ENCODE results near the gene SMYD3.

The SMYD3 gene

GRCh38 chr1:246306415-246307037 is 200.6 kb downstream of the SMYD3 start:
- DNase-seq (ENCODE audit: low read depth in 2 of 2): no peak

DNA sequence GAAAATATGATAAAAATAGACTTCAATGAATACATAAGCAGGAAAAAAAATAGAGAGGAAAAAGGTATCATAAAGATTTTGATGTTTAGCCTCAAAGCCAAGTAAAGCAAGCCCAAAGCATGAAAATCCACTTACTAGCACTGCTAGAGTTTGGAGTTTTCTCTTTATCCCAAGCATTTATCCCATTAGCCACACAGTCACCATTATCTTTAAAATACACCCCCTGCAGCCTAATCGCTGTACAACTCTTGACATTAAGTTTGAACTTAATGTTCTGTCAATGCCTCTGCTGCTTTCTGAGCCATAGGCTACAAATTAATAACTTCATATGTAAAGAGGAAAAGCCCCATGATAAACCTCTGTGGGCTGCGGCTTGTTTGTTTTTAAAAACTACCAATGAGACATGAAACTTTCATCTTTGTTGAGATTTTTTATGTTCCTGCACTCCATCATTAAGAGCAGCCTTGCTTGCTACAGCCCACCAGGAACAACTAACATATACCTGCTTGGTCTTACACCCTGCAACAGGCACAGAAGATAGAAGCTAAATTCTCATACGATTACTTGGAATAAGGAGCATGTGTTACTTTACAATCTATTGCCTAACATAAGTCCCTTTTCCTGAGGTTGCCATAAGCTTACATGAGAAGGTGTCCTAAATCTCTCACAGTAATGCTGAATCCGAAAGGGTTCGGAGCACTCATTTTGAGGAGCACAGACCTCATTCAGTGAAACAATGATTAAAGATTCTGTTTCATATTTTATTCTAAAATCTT is 202.4 kb downstream of the SMYD3 start:
- no peak for DNase-seq (ENCODE audit: low read depth in 2 of 2)

GRCh38 chr1:246302711-246303317 is 204.3 kb downstream of the SMYD3 start:
- DNase-seq (ENCODE audit: low read depth in 2 of 2): no peak

- DNase-seq (ENCODE audit: low read depth in 2 of 2): no peak
Observed at GRCh38 chr1:246302251-246302625, 204.8 kb downstream of the SMYD3 start.

DNA sequence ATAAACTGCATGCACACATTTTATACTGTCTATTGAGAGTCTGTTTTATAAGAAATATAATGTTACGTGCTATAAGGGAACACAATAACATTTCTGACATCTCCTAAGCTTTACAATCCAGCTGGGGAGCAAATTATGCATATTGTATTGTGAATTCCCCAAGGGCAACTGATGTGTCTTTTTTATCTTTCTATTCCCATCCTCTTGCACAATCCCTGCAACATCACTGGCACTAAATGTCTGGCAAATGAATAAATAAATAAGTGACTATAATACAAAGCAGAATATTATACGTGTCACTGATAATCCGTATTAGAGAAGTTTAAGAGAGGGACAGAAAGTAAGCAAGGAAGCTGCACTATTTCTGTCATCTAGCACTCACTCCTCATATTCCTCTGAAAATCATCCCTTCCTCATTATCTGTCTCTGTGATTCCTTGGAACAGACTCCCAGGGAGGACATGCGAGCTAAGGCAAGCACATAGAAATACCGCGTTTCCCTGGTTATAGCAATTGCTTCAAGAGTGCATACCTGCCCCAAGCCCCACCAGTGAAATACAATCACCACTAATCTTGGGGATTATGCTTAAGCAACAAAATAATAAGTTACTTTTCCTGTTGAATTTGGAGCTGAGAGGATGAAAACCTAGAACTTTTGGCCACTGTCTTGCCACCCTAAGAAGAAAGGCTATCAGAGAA is 205.4 kb downstream of the SMYD3 start:
- DNase-seq (ENCODE audit: low read depth in 2 of 2): no peak

DNA sequence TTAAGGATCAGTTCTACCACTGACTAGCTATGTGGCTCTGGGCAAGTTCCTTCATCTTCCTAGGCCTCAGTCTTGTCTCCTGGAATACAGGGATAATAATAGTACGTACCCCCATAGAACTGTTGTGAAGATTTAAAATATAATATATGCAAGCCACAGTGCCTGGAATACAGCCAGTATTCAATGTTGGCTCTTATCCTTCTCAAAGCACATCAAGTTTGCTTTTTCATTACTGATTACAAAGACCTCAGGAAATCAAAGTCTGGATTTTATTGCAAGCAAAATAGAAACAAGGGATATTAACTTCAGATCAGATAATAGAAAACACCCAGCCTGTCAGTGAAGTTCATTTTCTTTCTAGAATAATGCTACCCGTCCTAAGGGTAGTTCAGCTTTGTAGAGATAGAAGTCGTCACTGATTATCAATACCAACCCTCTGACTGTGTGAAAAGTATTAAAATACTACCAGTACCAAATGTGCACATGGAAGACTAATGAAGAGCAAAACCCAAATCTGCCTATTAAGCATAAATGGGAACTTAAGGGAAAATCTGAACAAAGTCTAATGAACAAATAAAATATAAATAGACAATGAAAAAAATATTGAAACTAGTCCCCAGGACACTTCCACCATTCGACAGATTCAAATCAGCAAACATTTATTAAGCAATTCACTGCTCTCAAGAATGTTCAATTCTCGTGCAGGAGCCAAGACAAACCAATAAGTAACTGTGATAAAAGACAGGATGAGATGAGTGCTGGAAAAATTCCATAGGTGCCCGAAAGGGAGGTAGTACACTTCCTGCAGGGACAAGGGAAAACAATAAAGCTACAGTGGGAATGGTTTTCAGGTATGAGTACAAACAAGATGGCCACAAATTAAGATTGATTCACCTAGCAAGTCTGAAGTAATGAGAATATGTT is 206.2 kb downstream of the SMYD3 start:
- no peak for DNase-seq (ENCODE audit: low read depth in 2 of 2)

GRCh38 chr1:246297279-246298265 is 209.5 kb downstream of the SMYD3 start:
- DNase-seq (ENCODE audit: low read depth in 2 of 2): no peak

DNA sequence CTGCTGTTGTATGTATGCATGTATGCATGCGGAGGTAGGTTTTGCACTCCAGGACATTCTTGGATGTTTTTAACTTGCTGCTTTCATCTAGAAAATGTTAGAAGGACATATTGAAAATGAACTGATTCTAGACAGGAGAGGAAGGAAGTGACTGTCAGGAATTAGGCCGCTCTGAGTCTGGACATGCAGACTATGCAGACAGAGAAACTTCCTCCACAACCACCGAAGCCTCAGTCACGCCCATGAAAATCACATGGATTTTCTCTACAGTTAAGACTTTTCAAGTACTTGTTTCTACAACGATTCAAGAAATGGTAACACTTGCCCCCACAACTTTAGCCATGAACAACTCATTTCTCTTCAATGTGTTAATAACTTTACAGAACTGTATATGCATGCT is 211.1 kb downstream of the SMYD3 start:
- no peak for DNase-seq (ENCODE audit: low read depth in 2 of 2)

DNA sequence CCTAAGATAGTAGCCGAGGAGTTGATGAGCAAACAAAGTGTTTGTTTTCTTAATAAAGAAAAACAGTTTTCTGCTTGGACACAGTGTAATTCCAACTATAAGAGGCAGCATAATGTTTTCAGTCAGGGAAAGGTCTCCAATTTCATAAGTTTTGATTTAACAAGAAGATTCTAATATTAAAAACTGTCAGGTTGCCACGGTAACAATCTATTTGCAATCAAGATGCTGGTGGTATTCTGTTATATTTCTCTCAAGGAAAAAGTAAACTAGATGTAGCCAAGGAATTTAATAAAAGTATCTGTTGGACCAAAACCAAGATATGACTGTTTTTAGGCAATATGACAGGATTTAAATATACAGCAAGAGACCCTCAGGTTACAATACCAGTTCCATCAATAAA is 211.7 kb downstream of the SMYD3 start:
- no peak for DNase-seq (ENCODE audit: low read depth in 2 of 2)

DNA sequence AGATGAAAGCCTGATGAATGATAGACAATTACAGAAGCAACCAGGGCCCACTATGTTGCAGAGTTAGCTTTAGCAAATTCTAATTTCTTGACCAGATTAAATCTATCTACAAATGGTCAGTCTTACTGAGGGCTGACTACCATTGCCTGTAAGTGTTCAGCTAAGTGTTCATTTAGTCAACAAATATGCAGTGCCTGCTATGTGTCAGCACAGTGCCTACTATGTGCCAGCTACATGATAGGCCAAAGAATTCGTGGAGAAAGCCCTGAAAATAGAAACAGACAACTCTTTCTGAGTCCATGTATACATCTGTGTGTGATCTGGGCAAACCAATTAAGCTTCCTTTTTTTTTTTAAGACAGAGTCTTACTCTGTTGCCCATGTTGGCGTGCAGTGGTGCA is 212.8 kb downstream of the SMYD3 start:
- DNase-seq (ENCODE audit: low read depth in 2 of 2): no peak

- DNase-seq (ENCODE audit: low read depth in 2 of 2): no peak
Observed at GRCh38 chr1:246293366-246294121, 213.5 kb downstream of the SMYD3 start.

DNA sequence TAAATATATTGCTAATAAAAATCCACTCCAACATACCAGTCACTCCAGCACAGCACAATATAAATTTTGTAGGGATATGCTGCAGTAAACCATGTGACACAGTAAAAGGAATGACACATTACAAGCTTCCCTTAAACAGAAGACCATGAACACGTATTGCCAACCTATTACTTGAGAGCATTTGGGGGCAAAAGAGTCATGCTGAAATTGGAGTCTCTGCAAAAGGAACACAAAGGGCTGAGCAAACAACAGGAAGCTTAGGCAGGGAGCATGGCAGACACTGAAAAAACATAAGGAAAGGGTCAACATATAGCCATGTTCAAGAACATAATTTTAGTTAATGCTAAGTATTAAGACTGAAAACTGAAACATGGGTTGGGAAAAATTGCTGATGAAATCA is 214.5 kb downstream of the SMYD3 start:
- no peak for DNase-seq (ENCODE audit: low read depth in 2 of 2)

- DNase-seq (ENCODE audit: low read depth in 2 of 2): no peak
Observed at GRCh38 chr1:246291127-246291526, 216.0 kb downstream of the SMYD3 start.

DNA sequence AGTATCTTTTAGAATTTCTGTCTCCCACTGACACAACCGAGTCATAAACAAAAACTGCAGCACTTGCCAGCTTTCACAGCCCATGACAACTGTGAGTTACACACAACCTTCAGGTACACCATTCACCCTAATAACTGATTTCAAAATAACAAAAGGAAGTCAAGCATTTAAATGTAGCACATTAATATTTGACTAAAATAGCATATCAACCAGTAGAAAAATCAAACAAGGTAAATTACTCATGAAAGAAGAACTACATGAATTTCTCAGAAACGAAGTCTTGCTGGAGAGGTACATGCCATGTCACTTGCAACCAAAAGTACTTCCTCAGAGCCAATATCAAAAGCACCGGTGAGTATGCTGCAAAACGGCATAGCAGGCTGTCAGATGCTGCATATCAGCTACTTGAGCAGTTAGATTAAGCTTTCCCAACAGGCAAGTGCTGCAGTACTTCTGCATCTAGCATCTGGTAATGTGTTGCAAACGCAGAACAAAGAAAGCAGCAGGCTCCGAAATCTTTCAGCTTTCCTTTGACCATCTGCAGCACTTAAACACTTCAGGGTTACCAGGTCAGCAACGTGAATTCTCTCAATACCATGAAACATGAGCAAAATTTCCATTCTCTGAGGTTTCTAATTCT is 223.2 kb downstream of the SMYD3 start:
- DNase-seq (ENCODE audit: low read depth in 2 of 2): no peak

- no peak for DNase-seq (ENCODE audit: low read depth in 2 of 2)
Observed at GRCh38 chr1:246281639-246282038, 225.4 kb downstream of the SMYD3 start.

DNA sequence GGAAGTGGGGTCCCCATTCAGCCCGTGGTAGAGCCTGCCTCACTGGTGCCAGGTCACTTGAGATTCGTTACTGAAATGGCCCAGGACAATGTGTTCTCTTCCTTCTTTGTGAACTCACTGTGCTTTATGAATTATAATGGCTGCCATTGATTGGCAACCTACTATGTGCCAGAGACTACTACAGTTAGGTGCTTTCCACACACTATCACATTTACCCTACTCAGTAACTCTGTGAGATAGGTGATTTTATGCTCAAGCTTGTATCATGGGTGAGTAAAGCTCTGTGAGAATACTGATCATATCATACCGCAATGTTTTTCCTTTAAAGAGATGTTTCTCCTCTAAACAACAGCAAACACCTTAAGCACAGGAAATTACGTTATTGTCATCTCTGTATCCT is 225.9 kb downstream of the SMYD3 start:
- no peak for DNase-seq (ENCODE audit: low read depth in 2 of 2)

GRCh38 chr1:246280551-246280950 is 226.5 kb downstream of the SMYD3 start:
- no peak for DNase-seq (ENCODE audit: low read depth in 2 of 2)

DNA sequence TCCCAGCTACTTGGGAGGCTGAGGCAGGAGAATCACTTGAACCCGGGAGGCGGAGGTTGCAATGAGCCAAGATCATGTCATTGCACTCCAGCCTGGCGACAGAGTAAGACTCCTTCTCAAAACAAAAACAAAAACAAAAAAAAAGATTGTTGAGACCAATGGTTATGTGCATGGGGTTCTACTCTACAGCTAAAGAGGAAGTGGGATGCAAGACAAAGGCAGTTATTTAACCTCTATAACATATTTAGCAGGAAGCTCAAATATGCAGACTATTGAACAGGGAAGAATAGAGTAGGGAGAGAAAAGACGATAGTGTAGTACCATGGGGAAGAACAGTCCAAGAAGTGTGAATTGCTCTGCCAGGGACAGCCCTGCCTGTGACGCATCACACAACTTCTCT is 227.7 kb downstream of the SMYD3 start:
- no peak for DNase-seq (ENCODE audit: low read depth in 2 of 2)

- no peak for DNase-seq (ENCODE audit: low read depth in 2 of 2)
Observed at GRCh38 chr1:246278371-246278770, 228.7 kb downstream of the SMYD3 start.

Data from stimulated activated CD4-positive, alpha-beta T cell treated with anti-CD3 and anti-CD28 coated beads, Interleukin-4, amount 100 ng/mL, for 48 hours (primary cell).